IPS-NIHi11 (cell line): Measurements from ENCODE around the gene ONECUT2.
"Not testable (repeated sequence)": the region's sequence is repeated elsewhere in the genome, so short reads cannot be mapped to it uniquely, and the experiment has no call there.

Experiments used
- DNase-seq: peaks from one replicate; pipeline ENCODE4 v3.0.0; 2012; ENCODE audit warnings: mixed read lengths, low spot score

ONECUT2 gene

DNA sequence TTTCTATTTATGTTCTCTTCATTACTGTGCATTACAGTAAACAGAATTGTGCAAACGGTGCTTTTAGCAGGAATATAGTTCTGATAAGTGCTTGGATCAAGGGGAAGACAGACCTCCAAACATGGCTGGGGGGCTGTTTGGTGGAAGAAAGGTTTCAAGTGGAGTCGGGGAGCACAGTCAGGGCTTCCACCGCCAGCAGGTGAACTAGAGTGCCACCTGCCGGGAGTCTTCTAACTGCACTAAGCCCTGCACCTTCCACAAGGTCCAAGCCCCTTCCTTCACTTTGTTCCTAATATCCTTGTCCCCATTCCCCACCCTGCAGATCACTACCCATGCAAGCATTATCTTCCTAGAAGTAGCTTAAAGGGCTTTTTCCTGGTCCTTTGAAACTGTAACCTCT, 11.1 kb downstream of the ONECUT2 start:
- peak; percentile 40 for DNase-seq

- peak; percentile 72 for DNase-seq
Measured at GRCh38 chr18:57447154-57447621, 12.0 kb downstream of the ONECUT2 start.

- no peak for DNase-seq
Measured at GRCh38 chr18:57455576-57456129, 20.5 kb downstream of the ONECUT2 start.

GRCh38 chr18:57461652-57462269, 26.6 kb downstream of the ONECUT2 start:
- DNase-seq, result no peak

DNA sequence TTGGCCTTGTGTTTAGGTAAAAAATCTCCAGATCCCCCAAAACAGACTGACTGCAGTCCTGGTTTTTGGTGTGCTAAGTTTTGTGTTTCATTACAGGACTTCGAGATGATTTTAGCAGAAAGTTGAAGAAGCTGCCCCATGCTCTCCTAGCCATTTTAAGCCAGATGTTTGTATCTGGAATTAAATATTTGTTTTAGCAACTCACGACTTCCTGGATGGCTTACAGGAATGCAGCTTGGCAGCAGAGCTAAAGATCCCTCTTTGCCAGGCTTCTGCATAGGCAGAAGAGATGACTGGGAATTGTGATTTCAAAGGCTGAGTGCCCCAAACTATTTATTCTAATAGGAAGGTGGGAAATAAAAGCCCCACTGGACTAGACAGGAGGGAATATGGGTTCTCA, 31.1 kb downstream of the ONECUT2 start:
- DNase-seq, result no peak

DNA sequence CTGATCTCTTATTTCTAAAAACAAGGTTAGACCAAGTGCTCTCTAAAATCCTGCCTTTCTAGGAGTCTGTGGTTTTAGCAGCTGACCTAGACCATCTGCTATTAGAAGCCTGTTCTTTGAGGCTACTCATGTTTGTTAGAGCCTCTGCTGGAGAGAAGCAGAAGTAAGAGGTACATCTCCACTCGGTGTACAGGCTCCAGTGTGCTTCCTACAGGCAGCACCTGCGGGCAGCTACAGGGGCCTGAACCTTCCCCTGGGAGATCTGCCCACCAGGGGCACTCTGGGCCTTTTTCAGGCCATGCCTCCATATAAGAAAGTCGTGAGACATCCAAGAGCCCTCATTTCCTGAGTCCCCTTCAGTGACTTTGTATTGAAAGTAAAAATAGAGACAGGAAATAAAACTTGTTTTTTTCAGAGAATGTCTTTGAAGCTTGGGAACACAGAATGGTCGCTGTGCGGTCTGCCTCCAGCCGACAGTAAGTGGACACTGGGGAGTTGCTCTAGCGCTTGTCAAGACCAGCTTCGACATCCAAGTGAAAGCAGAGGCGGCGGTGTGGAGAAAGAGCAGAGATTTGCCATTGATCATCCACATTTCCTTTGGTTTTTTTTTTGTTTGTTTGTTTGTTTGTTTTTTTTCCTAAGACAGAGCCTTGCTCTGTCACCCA, 31.7 kb downstream of the ONECUT2 start:
- peak; percentile 50 for DNase-seq

DNA sequence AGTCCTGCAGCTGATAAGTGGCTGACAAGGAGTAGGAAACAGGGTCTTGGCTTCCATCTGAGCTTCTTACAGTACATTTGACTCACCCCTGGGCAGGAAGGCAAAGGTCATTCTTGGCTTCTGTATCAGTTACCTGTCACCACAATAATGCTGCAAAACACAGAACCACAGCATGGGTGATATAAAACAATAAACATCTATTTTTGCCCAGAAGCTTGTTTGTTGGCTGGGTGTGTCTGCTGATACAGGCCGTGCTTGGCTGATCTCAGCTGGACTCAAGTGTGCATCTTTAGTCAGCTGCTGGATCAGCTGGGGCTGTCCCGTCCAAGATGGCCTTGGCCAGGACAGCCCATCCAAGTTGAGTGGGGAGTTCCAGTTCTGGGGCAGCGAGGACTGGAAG, 34.7 kb downstream of the ONECUT2 start:
- no peak for DNase-seq

DNA sequence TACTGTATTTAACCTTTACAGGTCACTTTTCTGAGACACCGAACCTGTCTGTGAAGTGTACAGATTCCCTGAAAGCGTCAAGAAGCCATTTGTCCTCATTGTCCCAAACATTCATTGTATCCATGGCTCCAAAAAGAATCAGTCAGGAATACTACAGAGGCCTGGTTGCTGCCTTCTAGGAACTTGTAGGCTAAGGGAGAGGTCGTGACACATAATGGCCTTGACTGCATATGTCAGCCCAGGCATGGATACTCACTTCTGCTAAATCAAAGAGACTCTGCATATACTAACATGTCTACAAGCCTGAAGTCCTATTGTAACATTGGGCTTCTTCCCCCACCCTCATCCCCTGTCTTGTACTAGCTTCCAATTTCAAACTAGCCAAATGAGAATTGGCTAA, 40.2 kb downstream of the ONECUT2 start:
- no peak for DNase-seq

GRCh38 chr18:57475903-57476302, 40.7 kb downstream of the ONECUT2 start:
- no peak for DNase-seq

DNA sequence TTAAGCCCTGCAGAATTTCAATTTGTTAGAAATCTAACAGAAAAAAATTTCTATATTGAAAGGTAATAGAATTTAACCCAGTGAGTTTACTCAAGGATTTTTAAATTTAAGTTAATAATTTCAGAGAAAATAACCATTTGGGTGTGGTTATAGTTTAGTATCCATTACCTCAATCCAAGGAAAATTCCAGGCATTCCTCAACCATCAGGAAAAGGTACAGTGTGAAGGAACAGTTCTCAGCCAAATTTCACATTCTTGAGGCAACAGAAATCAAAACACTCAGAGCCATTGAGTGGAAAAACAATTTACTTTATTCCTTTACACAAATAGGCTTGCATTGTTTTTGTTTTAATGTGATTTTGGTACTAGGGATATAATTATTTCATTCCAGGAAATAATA, 45.6 kb downstream of the ONECUT2 start:
- DNase-seq, result no peak

DNA sequence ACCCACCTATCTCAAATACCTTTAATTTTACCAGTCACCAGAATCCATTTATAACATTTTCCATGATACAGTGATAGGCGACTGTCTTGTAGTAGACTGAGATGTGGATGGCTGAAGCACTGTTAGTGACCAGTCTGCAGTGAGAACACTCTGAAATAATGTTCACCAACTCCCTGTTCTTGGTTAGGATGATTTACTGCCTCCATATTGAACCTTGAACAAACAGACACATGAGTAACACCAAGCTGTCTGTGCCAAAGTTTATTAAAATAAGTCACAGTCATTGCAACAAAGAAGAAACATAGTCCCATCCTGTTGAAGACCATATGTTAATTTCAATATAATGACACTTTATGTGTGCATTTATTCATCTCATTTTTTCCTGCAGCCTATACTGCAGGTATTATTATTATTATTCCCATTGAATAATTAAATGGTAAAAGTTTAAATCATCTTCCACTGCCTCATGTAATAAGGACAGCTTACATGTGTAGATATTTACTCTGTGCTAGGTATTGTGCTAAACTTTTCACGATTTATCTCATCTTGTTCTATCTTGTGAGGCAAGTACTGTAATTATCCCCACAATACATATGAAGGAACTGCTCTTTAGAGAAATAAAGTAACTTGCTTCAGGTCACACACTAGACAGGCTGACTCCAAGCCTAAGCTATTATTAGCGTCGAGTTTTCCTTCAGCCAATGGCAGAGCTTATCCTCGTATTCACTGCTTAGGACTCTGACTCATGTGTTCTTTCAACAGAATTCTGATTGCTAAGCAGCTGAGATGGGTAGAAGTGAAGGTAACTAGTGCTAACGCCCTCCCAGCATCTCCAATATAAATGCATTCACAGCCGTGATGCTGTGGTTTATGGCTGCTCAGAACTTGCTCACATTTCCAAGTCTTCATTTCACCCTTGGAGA, 62.5 kb downstream of the ONECUT2 start:
- no peak for DNase-seq

DNA sequence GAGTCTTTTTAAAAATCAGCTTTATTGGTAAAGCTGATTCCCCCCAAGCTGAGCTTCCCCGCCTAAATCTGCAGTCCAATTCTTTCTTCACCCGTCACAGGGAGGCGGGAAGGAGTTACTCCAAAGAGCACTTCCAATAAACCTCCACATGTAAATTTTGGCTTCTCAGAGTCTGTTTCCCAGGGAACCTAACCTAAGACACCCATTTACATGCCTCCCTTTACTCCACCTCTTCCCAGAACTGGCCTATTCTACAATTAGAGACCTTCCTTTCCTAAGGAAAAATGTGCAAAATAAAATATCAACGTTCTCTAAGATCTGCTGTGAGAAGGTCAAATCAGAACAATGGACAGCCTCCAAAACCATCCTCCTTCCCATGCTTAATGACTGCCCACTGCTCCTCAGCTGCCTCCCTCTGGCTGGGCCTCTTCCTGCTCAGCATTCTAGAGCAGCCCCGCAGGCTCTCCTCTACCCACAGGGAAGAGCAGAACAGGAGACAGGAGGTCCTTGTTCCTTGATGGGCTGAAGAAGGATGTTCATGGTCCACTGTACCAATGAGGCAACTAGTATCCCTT, 63.6 kb downstream of the ONECUT2 start:
- no peak for DNase-seq

GRCh38 chr18:57502624-57503023, 67.5 kb downstream of the ONECUT2 start:
- DNase-seq, result no peak

- no peak for DNase-seq
Measured at GRCh38 chr18:57505231-57505630, 70.1 kb downstream of the ONECUT2 start.

GRCh38 chr18:57516056-57516455, 80.9 kb downstream of the ONECUT2 start:
- no peak for DNase-seq

DNA sequence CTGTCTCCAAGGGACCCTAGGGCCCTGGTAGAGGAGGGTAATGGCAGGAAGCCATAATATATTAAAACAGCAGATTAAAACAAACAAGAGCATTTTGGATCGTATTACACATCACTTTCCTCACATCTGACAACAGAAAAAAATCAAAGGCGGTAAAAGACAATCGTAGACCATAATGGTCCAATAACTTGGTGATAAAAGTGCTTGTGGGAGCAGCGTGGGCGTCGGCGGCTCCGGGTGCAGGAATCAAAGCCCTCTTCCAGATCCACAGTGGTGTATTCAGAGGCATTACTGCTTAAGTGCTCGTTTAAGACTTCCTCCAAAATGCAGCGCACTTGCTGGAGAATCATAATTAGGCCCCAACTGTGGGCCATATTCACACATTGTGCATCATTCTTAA, 83.4 kb downstream of the ONECUT2 start:
- no peak for DNase-seq

DNA sequence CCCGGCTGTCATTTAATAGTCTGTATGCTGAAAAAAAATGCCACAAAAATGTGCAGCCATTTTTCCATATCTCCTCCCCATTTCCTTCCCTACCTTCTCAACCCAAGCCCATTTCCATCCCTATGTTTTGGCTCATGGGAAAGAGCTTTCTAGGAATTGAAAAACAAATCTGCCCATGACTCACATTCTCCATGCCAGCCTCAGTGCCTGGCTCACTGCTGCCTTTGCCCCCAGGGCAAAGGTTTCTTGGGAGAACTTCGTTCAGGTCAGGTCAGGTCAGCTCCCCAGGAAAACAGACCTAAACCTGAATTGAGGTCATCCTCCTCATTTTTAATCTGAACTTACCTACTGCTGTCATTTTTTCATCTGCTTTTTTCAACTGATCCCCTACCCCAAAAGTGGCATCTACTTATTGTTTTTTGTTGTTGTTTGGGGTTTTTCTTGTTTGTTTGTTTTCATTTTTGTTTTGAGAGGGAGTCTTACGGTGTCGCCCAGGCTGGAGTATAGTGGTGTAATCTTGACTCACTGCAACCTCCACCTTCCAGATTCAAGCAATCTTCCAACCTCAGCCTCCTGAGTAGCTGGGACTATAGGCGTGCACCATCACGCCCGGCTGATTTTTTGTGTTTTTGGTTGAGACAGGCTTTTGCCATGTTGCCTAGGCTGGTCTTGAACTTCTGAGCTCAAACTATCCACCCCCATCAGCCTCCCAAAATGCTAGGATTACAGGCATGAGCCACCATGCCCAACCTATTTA, 84.7 kb downstream of the ONECUT2 start:
- DNase-seq, result no peak

DNA sequence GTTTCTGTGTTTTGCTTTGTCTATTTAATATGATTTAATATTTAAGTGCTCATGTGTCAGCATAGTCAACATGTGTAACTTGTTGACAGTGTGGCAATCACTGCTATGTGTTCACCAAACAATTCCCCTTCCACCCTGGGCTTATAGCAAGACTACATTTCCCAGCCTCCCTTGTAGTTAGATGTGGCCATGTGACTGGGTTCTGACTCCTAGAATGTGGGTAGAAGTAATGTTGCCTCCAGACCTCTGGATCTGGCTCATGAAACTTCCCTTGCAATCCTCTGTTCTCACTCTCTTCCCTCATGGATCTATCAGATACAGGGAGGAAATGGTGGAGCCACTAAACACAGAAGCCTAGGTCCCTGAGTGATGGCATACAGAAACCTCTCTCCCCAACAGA, 87.2 kb downstream of the ONECUT2 start:
- DNase-seq, result not testable (repeated sequence)

GRCh38 chr18:57523171-57523956, 88.2 kb downstream of the ONECUT2 start:
- DNase-seq, result no peak

DNA sequence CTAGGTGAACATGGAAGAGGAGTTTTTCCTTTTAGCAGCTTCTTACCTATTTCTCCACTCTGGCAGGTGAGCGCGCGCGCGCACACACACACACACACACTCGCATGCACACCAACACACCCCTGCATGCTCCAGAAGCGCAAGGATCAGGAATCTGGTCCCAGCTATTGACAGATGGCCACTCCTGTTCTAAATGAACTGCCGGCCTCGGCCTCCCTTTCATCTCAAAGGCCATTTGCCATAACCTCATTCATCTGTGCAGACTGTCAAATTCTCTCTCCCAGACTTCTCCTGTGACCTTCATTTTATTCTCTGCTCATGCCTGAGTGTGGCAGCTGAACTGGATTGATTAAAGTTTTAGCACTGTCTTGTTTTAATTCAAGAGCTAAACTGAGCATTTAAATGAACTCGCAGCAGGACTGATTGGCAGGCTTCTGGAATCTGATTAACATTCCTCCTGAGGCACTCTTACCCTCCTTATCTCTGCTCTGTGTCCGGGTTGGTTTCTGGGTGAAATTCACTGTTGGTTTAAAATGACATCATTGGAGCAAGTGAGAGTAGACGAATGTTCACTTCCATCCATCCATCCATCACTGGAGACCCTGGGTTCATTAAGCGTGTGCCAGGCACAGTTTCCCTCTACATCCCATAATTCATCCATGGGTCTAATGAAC, 92.5 kb downstream of the ONECUT2 start:
- no peak for DNase-seq
